HUES48 (cell line): ENCODE results near the gene POLR1F.

Experiments
- H3K27ac ChIP-seq: one replicate; pipeline ENCODE4 v1.7.0; 2013; ENCODE audit warnings: low read depth, low read length, inconsistent platforms
- H3K27me3 ChIP-seq: 2 replicates; pipeline ENCODE4 v1.6.1; 2013; ENCODE audit warnings: mild to moderate bottlenecking, low read length; ENCODE audit not compliant: control insufficient read depth, insufficient read depth
- H3K36me3 ChIP-seq: 2 replicates; pipeline ENCODE4 v1.6.1; 2013; ENCODE audit warnings: low read length; ENCODE audit not compliant: control insufficient read depth, insufficient read depth
- H3K4me1 ChIP-seq: 2 replicates; pipeline ENCODE4 v1.6.1; 2013; ENCODE audit warnings: mild to moderate bottlenecking, low read length; ENCODE audit not compliant: control insufficient read depth, insufficient read depth
- H3K4me3 ChIP-seq: 2 replicates; pipeline ENCODE4 v1.5.1; 2013; ENCODE audit warnings: mild to moderate bottlenecking, low read depth, low read length
- H3K9ac ChIP-seq: 2 replicates; pipeline ENCODE4 v1.6.1; 2013; ENCODE audit warnings: mild to moderate bottlenecking, low read depth, low read length, moderate library complexity
- H3K9me3 ChIP-seq: 2 replicates; pipeline ENCODE4 v1.6.1; 2013; ENCODE audit warnings: low read length; ENCODE audit not compliant: control insufficient read depth, insufficient read depth

POLR1F gene

GRCh38 chr7:19708397-19709248 lies at the start of gene POLR1F:
Gene POLR1F, minus strand, starts transcription at chr7:19709037. Its CDS starts 21 bp downstream, at chr7:19709016.
- Histone ChIP-seq H3K4me3 (peak within 1 kb of the TSS; percentile 93), H3K27ac (peak within 1 kb of the TSS; percentile 79), H3K9me3 (no peaks in the 10 kb centered on the region), H3K4me1 (peaks cover 32% of the 10 kb centered on the region), H3K27me3 (peaks cover 2% of the 10 kb centered on the region; the same call in 1 of the 2 replicates), H3K9ac (peak within 1 kb of the TSS; percentile 81), H3K36me3 (peaks cover 4% of the 10 kb centered on the region; the same call in 1 of the 2 replicates)

- H3K27me3 ChIP-seq, result no peaks in the 10 kb centered on the region
- H3K9me3 ChIP-seq, result no peaks in the 10 kb centered on the region
- no peak overlapping the region for H3K27ac ChIP-seq
- no peaks in the 10 kb centered on the region for H3K36me3 ChIP-seq
- H3K4me3 ChIP-seq, result no peak overlapping the region
- H3K4me1 ChIP-seq, result no peaks in the 10 kb centered on the region
- no peak overlapping the region for H3K9ac ChIP-seq
These were observed 45.8 kb upstream of the POLR1F start for GRCh38 chr7:19754521-19755116.

- no peaks in the 10 kb centered on the region for H3K9me3 ChIP-seq
- no peaks in the 10 kb centered on the region for H3K27me3 ChIP-seq
- H3K27ac ChIP-seq, result no peak overlapping the region
- no peaks in the 10 kb centered on the region for H3K4me1 ChIP-seq
- H3K36me3 ChIP-seq, result no peaks in the 10 kb centered on the region
- no peak overlapping the region for H3K4me3 ChIP-seq
- no peak overlapping the region for H3K9ac ChIP-seq
These were observed 43.2 kb upstream of the POLR1F start for GRCh38 chr7:19752020-19752419.

- H3K9me3 ChIP-seq, result no peaks in the 10 kb centered on the region
- H3K27me3 ChIP-seq, result no peaks in the 10 kb centered on the region
- no peak overlapping the region for H3K9ac ChIP-seq
- no peak overlapping the region for H3K27ac ChIP-seq
- H3K36me3 ChIP-seq, result no peaks in the 10 kb centered on the region
- no peaks in the 10 kb centered on the region for H3K4me1 ChIP-seq
- no peak overlapping the region for H3K4me3 ChIP-seq
These were observed 40.8 kb upstream of the POLR1F start for GRCh38 chr7:19749658-19750057.

GRCh38 chr7:19747740-19748339 lies 39.0 kb upstream of the POLR1F start:
- no peak overlapping the region for H3K27ac ChIP-seq
- no peak overlapping the region for H3K9ac ChIP-seq
- no peaks in the 10 kb centered on the region for H3K9me3 ChIP-seq
- no peaks in the 10 kb centered on the region for H3K27me3 ChIP-seq
- H3K4me1 ChIP-seq, result no peaks in the 10 kb centered on the region
- H3K36me3 ChIP-seq, result no peaks in the 10 kb centered on the region
- no peak overlapping the region for H3K4me3 ChIP-seq

- no peak overlapping the region for H3K4me3 ChIP-seq
- no peaks in the 10 kb centered on the region for H3K27me3 ChIP-seq
- H3K4me1 ChIP-seq, result no peaks in the 10 kb centered on the region
- H3K36me3 ChIP-seq, result no peaks in the 10 kb centered on the region
- H3K9ac ChIP-seq, result no peak overlapping the region
- no peak overlapping the region for H3K27ac ChIP-seq
- no peaks in the 10 kb centered on the region for H3K9me3 ChIP-seq
These were observed 35.2 kb upstream of the POLR1F start for GRCh38 chr7:19744075-19744474.

GRCh38 chr7:19728716-19729115 lies 19.9 kb upstream of the POLR1F start:
- Histone ChIP-seq H3K4me3 (no peak overlapping the region), H3K36me3 (no peaks in the 10 kb centered on the region), H3K27ac (no peak overlapping the region), H3K9me3 (no peaks in the 10 kb centered on the region), H3K9ac (no peak overlapping the region), H3K27me3 (no peaks in the 10 kb centered on the region), H3K4me1 (no peaks in the 10 kb centered on the region; the same call in 1 of the 2 replicates)

GRCh38 chr7:19725770-19726169 lies 16.9 kb upstream of the POLR1F start:
- H3K36me3 ChIP-seq, result no peaks in the 10 kb centered on the region
- H3K9ac ChIP-seq, result no peak overlapping the region
- no peaks in the 10 kb centered on the region for H3K27me3 ChIP-seq
- H3K4me3 ChIP-seq, result no peak overlapping the region
- no peak overlapping the region for H3K27ac ChIP-seq
- no peaks in the 10 kb centered on the region for H3K9me3 ChIP-seq
- H3K4me1 ChIP-seq, result no peaks in the 10 kb centered on the region; the same call in 1 of the 2 replicates

GRCh38 chr7:19715499-19715898 lies 6.7 kb upstream of the POLR1F start:
- H3K9me3 ChIP-seq, result no peaks in the 10 kb centered on the region
- H3K4me3 ChIP-seq, result no peak overlapping the region
- no peak overlapping the region for H3K9ac ChIP-seq
- H3K36me3 ChIP-seq, result no peaks in the 10 kb centered on the region
- no peaks in the 10 kb centered on the region for H3K4me1 ChIP-seq
- peaks cover under 1% of the 10 kb centered on the region; the same call in 1 of the 2 replicates for H3K27me3 ChIP-seq
- H3K27ac ChIP-seq, result no peak overlapping the region

- Histone ChIP-seq H3K4me3 (no peak overlapping the region), H3K9me3 (no peaks in the 10 kb centered on the region), H3K27me3 (peaks cover 2% of the 10 kb centered on the region; the same call in 1 of the 2 replicates), H3K9ac (no peak overlapping the region), H3K4me1 (0 out of 2 replicates have a peak, but pooled peaks cover 6% of the 10 kb centered on the region), H3K36me3 (no peaks in the 10 kb centered on the region), H3K27ac (no peak overlapping the region)
These were observed 4.8 kb upstream of the POLR1F start for GRCh38 chr7:19713676-19714075.

- Histone ChIP-seq H3K27me3 (peaks cover 2% of the 10 kb centered on the region; the same call in 1 of the 2 replicates), H3K36me3 (0 out of 2 replicates have a peak, but pooled peaks cover under 1% of the 10 kb centered on the region), H3K9ac (no peak overlapping the region), H3K9me3 (no peaks in the 10 kb centered on the region), H3K27ac (no peak overlapping the region), H3K4me1 (peaks cover 32% of the 10 kb centered on the region), H3K4me3 (no peak overlapping the region; the same call in 1 of the 2 replicates)
These were observed 377 bp upstream of the POLR1F start for GRCh38 chr7:19709249-19709578.
